ENCODE results near the gene PRUNE2. TPM values are rescaled to one million over a fixed set of nuclear protein-coding genes. Genes with fewer than 3 reads are reported as not detected.

The PRUNE2 gene
- total RNA-seq, 2 donors from 2014 or later = 12.1 to 90.0 TPM

DNA sequence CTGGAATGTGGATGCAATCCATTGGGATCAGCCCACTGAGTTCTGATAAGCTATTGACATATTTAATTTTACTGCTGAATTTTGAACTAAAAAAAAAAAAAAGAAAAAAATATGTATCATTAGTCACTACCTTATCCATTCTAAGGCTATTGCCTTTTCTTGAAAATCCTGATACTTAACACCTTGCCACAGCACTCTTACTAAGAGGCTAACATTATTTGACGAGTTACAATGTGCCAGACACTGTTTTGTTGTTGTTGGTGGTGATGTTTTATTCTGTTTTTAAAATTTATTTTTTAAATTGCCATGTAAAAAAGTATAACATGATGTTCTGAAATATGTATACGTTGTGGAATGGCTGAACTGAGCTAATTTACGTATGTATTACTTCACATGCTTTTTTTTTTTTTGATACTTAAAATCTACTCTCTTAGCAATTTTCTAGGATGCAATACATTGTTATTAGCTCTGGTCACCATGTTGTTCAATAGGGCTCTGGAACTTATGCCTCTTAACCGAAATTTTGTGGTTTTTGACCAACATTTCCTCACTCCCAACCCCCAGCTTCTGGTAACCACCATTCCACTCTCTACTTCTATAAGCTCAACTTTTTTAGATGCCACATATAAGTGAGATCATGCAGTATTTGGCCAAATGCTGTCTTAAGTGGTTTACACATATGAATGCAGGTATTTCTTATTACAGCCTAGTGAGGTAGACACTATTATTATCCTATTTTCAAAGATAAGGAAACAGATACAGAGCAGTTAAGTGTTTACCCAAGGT, 276.5 kb downstream of the PRUNE2 start:
- H3K27me3 ChIP-seq = no peaks in the 10 kb centered on the region
- intact Hi-C loops (cut with DNase I) = no loop called here
- H3K4me1 ChIP-seq = no peaks in the 10 kb centered on the region
- no peak for TF ChIP-seq CTCF (IDR thresholded peaks at IDR 0.05)
- H3K4me3 ChIP-seq = no peak overlapping the region
- H3K36me3 ChIP-seq = no peaks in the 10 kb centered on the region
- H3K27ac ChIP-seq = no peak overlapping the region
- no peak for DNase-seq
- no peak overlapping the region for H3K9ac ChIP-seq (ENCODE audit: low read depth in 2 of 2, low read length in 2 of 2)
- H3K9me3 ChIP-seq = no peaks in the 10 kb centered on the region

DNA sequence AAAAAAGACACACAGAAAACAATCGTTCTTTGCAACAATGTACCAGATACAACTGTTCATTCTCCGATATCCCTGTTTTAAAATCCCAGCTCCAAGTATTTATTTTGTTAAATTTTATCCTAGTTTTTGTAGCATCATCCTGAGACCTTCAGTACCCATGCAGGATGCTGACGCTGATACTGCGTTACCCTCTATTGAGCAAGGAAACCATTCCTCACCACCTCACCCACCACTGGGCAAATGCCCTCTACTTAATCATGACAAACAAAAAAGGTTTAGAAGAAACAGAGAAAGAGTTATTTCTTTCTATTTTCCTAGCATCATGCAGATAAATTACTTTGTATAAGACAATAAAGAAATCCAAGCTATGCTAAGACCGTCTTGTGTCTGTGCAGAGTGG, 277.8 kb downstream of the PRUNE2 start:
- Histone ChIP-seq H3K9me3 (no peaks in the 10 kb centered on the region), H3K4me1 (no peaks in the 10 kb centered on the region), H3K4me3 (no peak overlapping the region), H3K27me3 (no peaks in the 10 kb centered on the region), H3K27ac (no peak overlapping the region), H3K9ac (ENCODE audit: low read depth in 2 of 2, low read length in 2 of 2) (no peak overlapping the region), H3K36me3 (no peaks in the 10 kb centered on the region)
- TF ChIP-seq CTCF (IDR thresholded peaks at IDR 0.05) = no peak
- intact Hi-C loops (cut with DNase I) = no loop called here
- no peak for DNase-seq

GRCh38 chr9:76626980-76627379, 278.9 kb downstream of the PRUNE2 start:
- Histone ChIP-seq H3K27me3 (no peaks in the 10 kb centered on the region), H3K27ac (no peak overlapping the region), H3K36me3 (no peaks in the 10 kb centered on the region), H3K9ac (ENCODE audit: low read depth in 2 of 2, low read length in 2 of 2) (no peak overlapping the region), H3K4me3 (no peak overlapping the region), H3K9me3 (no peaks in the 10 kb centered on the region), H3K4me1 (no peaks in the 10 kb centered on the region)
- TF ChIP-seq CTCF (IDR thresholded peaks at IDR 0.05) = no peak
- DNase-seq = no peak
- intact Hi-C loops (cut with DNase I) = no loop called here

DNA sequence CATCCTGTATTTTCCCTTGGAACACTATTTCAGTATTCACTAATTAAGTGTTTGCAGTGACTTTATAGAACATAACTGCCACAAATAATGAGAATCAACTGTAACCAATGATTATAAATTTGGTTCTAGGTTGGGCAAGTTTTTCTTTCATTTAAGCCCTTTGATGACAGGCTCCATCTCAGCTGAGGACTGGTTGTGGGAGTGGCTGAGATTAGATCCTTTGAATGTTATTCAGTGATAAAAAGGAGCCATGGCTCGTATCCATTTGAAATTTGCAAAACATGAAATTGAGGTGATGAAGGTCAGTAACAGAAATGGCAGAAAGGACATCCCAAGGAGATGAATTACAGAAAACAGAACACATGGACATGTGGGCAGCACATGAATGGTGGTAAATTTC, 279.8 kb downstream of the PRUNE2 start:
- no peaks in the 10 kb centered on the region for H3K9me3 ChIP-seq

GRCh38 chr9:76624391-76625048, 281.4 kb downstream of the PRUNE2 start:
- TF ChIP-seq CTCF (IDR thresholded peaks at IDR 0.05) = no peak
- H3K4me3 ChIP-seq = no peak overlapping the region
- no peak for DNase-seq
- H3K27ac ChIP-seq = no peak overlapping the region
- H3K9ac ChIP-seq (ENCODE audit: low read depth in 2 of 2, low read length in 2 of 2) = no peak overlapping the region
- intact Hi-C loops (cut with DNase I) = no loop called here
- no peaks in the 10 kb centered on the region for H3K27me3 ChIP-seq
- no peaks in the 10 kb centered on the region for H3K4me1 ChIP-seq
- H3K36me3 ChIP-seq = no peaks in the 10 kb centered on the region
- H3K9me3 ChIP-seq = no peaks in the 10 kb centered on the region

More for the DNA sequence above, 279.8 kb downstream of the PRUNE2 start:
- intact Hi-C loops (cut with DNase I) = no loop called here
- no peak for DNase-seq
- no peak overlapping the region for H3K9ac ChIP-seq (ENCODE audit: low read depth in 2 of 2, low read length in 2 of 2)
- no peak overlapping the region for H3K27ac ChIP-seq
- TF ChIP-seq CTCF (IDR thresholded peaks at IDR 0.05) = no peak
- no peaks in the 10 kb centered on the region for H3K36me3 ChIP-seq
- no peaks in the 10 kb centered on the region for H3K4me1 ChIP-seq
- H3K4me3 ChIP-seq = no peak overlapping the region
- no peaks in the 10 kb centered on the region for H3K27me3 ChIP-seq
